Endometrium (tissue), 2 donors: ENCODE results near the gene UBE3A.
"Not testable (repeated sequence)": the region's sequence is repeated elsewhere in the genome, so short reads cannot be mapped to it uniquely, and the experiment has no call there.

Experiments used
- FAIRE-seq: peaks from 2 replicates; lab custom pipeline; 2012; peaks lifted over from hg19 to GRCh38; lab: Jason Lieb, UNC
- donor health status: control.
- donor health status: control.

Gene UBE3A

GRCh38 chr15:25438601-25439368 is at the start of gene UBE3A:
Gene UBE3A, minus strand, starts transcription at chr15:25439024. Its CDS starts 29,917 bp downstream, at chr15:25409107.
- no peak for FAIRE-seq

GRCh38 chr15:25487226-25487884 is 48.5 kb upstream of the UBE3A start:
- FAIRE-seq, result no peak

GRCh38 chr15:25486051-25486450 is 47.2 kb upstream of the UBE3A start:
- FAIRE-seq, result no peak

- no peak for FAIRE-seq
These were observed 42.5 kb upstream of the UBE3A start for GRCh38 chr15:25481208-25481859.

- FAIRE-seq, result no peak
These were observed 39.5 kb upstream of the UBE3A start for GRCh38 chr15:25478313-25478712.

GRCh38 chr15:25477816-25478215 is 39.0 kb upstream of the UBE3A start:
- no peak for FAIRE-seq

- FAIRE-seq, result no peak
These were observed 35.4 kb upstream of the UBE3A start for GRCh38 chr15:25474251-25474650.

GRCh38 chr15:25470230-25470629 is 31.4 kb upstream of the UBE3A start:
- no peak for FAIRE-seq

- FAIRE-seq, result no peak
These were observed 30.6 kb upstream of the UBE3A start for GRCh38 chr15:25469377-25469776.

GRCh38 chr15:25468611-25469010 is 29.8 kb upstream of the UBE3A start:
- FAIRE-seq, result no peak

GRCh38 chr15:25465835-25466234 is 27.0 kb upstream of the UBE3A start:
- FAIRE-seq, result no peak

- no peak for FAIRE-seq
These were observed 26.0 kb upstream of the UBE3A start for GRCh38 chr15:25464784-25465183.

- FAIRE-seq, result no peak
These were observed 25.6 kb upstream of the UBE3A start for GRCh38 chr15:25464383-25464782.

GRCh38 chr15:25456196-25456595 is 17.4 kb upstream of the UBE3A start:
- FAIRE-seq, result no peak

- FAIRE-seq, result no peak
These were observed 16.4 kb upstream of the UBE3A start for GRCh38 chr15:25455226-25455625.

- FAIRE-seq, result no peak
These were observed 15.9 kb upstream of the UBE3A start for GRCh38 chr15:25454771-25455170.

- not testable (repeated sequence) for FAIRE-seq
These were observed 14.4 kb upstream of the UBE3A start for GRCh38 chr15:25453246-25453645.

GRCh38 chr15:25451501-25451900 is 12.7 kb upstream of the UBE3A start:
- FAIRE-seq, result no peak

GRCh38 chr15:25450163-25450562 is 11.3 kb upstream of the UBE3A start:
- FAIRE-seq, result no peak

GRCh38 chr15:25446076-25446475 is 7.3 kb upstream of the UBE3A start:
- FAIRE-seq, result no peak

GRCh38 chr15:25445412-25445811 is 6.6 kb upstream of the UBE3A start:
- FAIRE-seq, result no peak

- FAIRE-seq, result no peak
These were observed 2.3 kb upstream of the UBE3A start for GRCh38 chr15:25441111-25441510.

GRCh38 chr15:25439369-25439836 is 579 bp upstream of the UBE3A start:
- FAIRE-seq, result no peak
